ENCODE data around the gene FAM237B. TPM values are rescaled to one million over a fixed set of nuclear protein-coding genes. Genes with fewer than 3 reads are reported as not detected.

Gene FAM237B
- total RNA-seq, 2 experiments from 2014 or later: not detected

DNA sequence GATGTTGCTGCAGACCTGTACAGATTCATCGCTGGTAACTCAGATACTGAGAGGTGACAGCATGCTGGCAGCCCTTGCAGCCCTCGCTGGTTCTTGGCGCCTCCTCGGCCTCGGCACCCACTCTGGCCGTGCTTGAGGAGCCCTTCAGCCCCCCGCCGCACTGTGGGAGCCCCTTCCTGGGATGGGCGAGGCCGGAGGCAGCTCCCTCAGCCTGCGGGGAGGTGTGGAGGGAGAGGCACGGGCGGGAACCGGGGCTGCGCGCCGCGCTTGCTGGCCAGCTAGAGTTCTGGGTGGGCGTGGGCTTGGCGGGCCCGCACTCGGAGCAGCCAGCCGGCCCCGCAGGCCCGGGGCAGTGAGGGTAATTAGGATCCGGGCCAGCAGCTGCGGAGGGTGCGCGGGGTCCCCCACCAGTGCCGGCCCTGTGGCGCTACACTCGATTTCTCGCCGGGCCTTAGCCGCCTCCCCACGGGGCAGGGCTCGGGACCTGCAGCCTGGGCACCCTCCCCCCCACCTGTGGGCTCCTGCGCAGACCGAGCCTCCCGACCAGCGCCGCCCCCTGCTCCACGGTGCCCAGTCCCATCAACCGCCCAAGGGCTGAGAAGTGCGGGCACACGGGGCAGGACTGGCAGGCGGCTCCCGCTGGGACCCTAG is 13.2 kb upstream of the FAM237B start:
- no peaks in the 10 kb centered on the region for H3K36me3 ChIP-seq (ENCODE audit: insufficient read depth, low read length)
- no peaks in the 10 kb centered on the region for H3K36me3 Mint-ChIP-seq (ENCODE audit: low read depth)
- no peak overlapping the region for H3K27ac Mint-ChIP-seq
- H3K4me1 ChIP-seq (ENCODE audit: insufficient read depth, low read length): no peaks in the 10 kb centered on the region
- intact Hi-C loops (cut with DNase I, micrococcal nuclease): no loop called here
- ChIA-PET CTCF (no interaction called here), POLR2A (no interaction called here)
- H3K27me3 ChIP-seq (ENCODE audit: control insufficient read depth in 1 of 2, insufficient read depth in 2 of 2, low read length in 2 of 2): no peaks in the 10 kb centered on the region
- TF ChIP-seq, protein P1, sequence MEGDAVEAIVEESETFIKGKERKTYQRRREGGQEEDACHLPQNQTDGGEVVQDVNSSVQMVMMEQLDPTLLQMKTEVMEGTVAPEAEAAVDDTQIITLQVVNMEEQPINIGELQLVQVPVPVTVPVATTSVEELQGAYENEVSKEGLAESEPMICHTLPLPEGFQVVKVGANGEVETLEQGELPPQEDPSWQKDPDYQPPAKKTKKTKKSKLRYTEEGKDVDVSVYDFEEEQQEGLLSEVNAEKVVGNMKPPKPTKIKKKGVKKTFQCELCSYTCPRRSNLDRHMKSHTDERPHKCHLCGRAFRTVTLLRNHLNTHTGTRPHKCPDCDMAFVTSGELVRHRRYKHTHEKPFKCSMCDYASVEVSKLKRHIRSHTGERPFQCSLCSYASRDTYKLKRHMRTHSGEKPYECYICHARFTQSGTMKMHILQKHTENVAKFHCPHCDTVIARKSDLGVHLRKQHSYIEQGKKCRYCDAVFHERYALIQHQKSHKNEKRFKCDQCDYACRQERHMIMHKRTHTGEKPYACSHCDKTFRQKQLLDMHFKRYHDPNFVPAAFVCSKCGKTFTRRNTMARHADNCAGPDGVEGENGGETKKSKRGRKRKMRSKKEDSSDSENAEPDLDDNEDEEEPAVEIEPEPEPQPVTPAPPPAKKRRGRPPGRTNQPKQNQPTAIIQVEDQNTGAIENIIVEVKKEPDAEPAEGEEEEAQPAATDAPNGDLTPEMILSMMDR (IDR thresholded peaks at IDR 0.05): no peak
- no peak overlapping the region for H3K27ac ChIP-seq (ENCODE audit: low read depth in 1 of 2, low read length in 2 of 2)
- no peak overlapping the region for H3K4me3 ChIP-seq (ENCODE audit: low read length)
- no peak for ATAC-seq (ENCODE audit: poor library complexity)
- peaks cover 19% of the 10 kb centered on the region for H3K27me3 Mint-ChIP-seq
- DNase-seq: no peak
- H3K4me1 Mint-ChIP-seq (ENCODE audit: low read depth): no peaks in the 10 kb centered on the region
- no peaks in the 10 kb centered on the region for H3K9me3 ChIP-seq (ENCODE audit: control insufficient read depth in 1 of 2, insufficient read depth in 1 of 2, low read length in 2 of 2)
- H3K9me3 Mint-ChIP-seq: no peaks in the 10 kb centered on the region
- H3K4me3 Mint-ChIP-seq: no peak overlapping the region

DNA sequence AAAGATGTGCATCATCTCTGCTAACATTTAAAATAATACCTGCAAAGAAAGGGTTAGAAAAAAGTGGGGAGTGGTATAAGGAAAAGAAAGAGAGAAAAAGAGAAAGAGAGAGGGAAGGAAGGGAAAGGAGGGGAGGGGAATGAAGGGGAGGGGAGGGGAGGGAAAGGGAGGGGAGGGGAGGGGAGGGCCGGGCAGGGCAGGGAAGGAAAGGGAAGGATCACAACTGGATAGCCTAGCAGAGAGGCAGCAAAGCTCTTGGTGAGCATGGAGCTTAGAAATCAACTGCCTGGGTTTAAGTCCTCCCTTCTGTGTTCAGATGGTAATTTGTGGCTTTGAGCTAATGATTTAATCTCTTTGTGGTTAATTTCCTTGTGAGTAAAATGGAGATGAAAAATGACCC is 5.4 kb upstream of the FAM237B start:
- TF ChIP-seq, protein P1 (IDR thresholded peaks at IDR 0.05): no peak
- DNase-seq: no peak
- no peaks in the 10 kb centered on the region for H3K36me3 ChIP-seq (ENCODE audit: insufficient read depth, low read length)
- Mint-ChIP-seq H3K27ac (no peak overlapping the region), H3K36me3 (ENCODE audit: low read depth) (no peaks in the 10 kb centered on the region), H3K9me3 (no peaks in the 10 kb centered on the region), H3K4me1 (ENCODE audit: low read depth) (peaks cover 3% of the 10 kb centered on the region), H3K4me3 (no peak overlapping the region), H3K27me3 (peaks cover 30% of the 10 kb centered on the region)
- H3K27ac ChIP-seq (ENCODE audit: low read depth in 1 of 2, low read length in 2 of 2): no peak overlapping the region
- peaks cover 8 to 20% of the 10 kb centered on the region in 2 experiments for H3K27me3 ChIP-seq (ENCODE audit: control insufficient read depth in 1 of 2, insufficient read depth in 2 of 2, low read length in 2 of 2)
- intact Hi-C loops (cut with DNase I, micrococcal nuclease): no loop called here
- no peaks in the 10 kb centered on the region for H3K4me1 ChIP-seq (ENCODE audit: insufficient read depth, low read length)
- no peaks in the 10 kb centered on the region for H3K9me3 ChIP-seq (ENCODE audit: control insufficient read depth in 1 of 2, insufficient read depth in 1 of 2, low read length in 2 of 2)
- CTCF ChIA-PET: no interaction called here
- POLR2A ChIA-PET: no interaction called here
- no peak overlapping the region for H3K4me3 ChIP-seq (ENCODE audit: low read length)
- no peak for ATAC-seq (ENCODE audit: poor library complexity)

- Histone ChIP-seq H3K27me3 (ENCODE audit: control insufficient read depth in 1 of 2, insufficient read depth in 2 of 2, low read length in 2 of 2) (peaks cover 25 to 54% of the 10 kb centered on the region in 2 experiments), H3K27ac (ENCODE audit: low read depth in 1 of 2, low read length in 2 of 2) (no peak overlapping the region), H3K36me3 (ENCODE audit: insufficient read depth, low read length) (no peaks in the 10 kb centered on the region), H3K9me3 (ENCODE audit: control insufficient read depth in 1 of 2, insufficient read depth in 1 of 2, low read length in 2 of 2) (peaks cover 0 to 8% of the 10 kb centered on the region in 2 experiments), H3K4me3 (ENCODE audit: low read length) (no peak overlapping the region), H3K4me1 (ENCODE audit: insufficient read depth, low read length) (peaks cover 9% of the 10 kb centered on the region)
- Mint-ChIP-seq H3K4me1 (ENCODE audit: low read depth) (peaks cover 15% of the 10 kb centered on the region), H3K4me3 (no peak overlapping the region), H3K27me3 (peaks cover 57% of the 10 kb centered on the region), H3K36me3 (ENCODE audit: low read depth) (no peaks in the 10 kb centered on the region), H3K9me3 (no peaks in the 10 kb centered on the region), H3K27ac (no peak overlapping the region)
- ChIA-PET CTCF (no interaction called here), POLR2A (no interaction called here)
- TF ChIP-seq, protein P1 (IDR thresholded peaks at IDR 0.05): no peak
- intact Hi-C loops (cut with DNase I, micrococcal nuclease): no loop called here
- ATAC-seq (ENCODE audit: poor library complexity) (no peak), DNase-seq (no peak)
Measured at GRCh38 chr7:90322837-90323236, 1.7 kb upstream of the FAM237B start.

Data from CD4-positive, alpha-beta T cell (primary cell).